ENCODE results near the gene TMTC2. TPM values are rescaled to one million over a fixed set of nuclear protein-coding genes. Genes with fewer than 3 reads are reported as not detected.

The TMTC2 gene
- total and polyA plus RNA-seq, 2 experiments from 2014 or later: 1.5 to 12.0 TPM

DNA sequence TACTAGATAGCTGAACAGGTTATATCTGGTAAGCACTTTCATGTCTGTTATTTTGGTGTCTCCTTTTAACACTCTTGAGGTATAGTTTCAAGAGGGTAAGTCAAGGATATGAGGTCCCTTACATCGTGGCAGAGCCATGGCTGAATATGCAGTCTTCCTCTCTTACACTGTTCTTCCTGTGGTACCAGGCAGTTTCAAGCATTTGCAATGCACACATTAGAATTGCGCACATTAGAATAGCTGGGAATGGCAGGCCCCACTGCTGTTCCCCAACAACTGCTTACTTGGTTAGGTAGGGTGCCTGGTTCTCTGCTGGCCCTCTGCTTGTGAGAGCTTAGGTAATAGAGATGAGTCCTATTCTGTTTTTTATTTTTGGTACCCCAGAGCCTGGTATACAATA lies 41.2 kb downstream of the TMTC2 start:
- H3K79me2 ChIP-seq: no peaks in the 10 kb centered on the region
- TF ChIP-seq, protein P1, sequence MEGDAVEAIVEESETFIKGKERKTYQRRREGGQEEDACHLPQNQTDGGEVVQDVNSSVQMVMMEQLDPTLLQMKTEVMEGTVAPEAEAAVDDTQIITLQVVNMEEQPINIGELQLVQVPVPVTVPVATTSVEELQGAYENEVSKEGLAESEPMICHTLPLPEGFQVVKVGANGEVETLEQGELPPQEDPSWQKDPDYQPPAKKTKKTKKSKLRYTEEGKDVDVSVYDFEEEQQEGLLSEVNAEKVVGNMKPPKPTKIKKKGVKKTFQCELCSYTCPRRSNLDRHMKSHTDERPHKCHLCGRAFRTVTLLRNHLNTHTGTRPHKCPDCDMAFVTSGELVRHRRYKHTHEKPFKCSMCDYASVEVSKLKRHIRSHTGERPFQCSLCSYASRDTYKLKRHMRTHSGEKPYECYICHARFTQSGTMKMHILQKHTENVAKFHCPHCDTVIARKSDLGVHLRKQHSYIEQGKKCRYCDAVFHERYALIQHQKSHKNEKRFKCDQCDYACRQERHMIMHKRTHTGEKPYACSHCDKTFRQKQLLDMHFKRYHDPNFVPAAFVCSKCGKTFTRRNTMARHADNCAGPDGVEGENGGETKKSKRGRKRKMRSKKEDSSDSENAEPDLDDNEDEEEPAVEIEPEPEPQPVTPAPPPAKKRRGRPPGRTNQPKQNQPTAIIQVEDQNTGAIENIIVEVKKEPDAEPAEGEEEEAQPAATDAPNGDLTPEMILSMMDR (IDR thresholded peaks at IDR 0.05; ENCODE audit: poor library complexity): no peak
- TF ChIP-seq EZH2 (IDR thresholded peaks at IDR 0.05; ENCODE audit: borderline replicate concordance) (no peak), EZH2phosphoT487 (IDR thresholded peaks at IDR 0.05; ENCODE audit: low read depth, severe bottlenecking, unreplicated experiment) (no peak)
- H2AFZ ChIP-seq: no peak overlapping the region
- no peaks in the 10 kb centered on the region for H4K20me1 ChIP-seq (ENCODE audit: insufficient read depth, poor library complexity, severe bottlenecking)
- no peak overlapping the region for H3K27ac ChIP-seq
- 94% methylated on average over 2 of the region's 2 CpGs for WGBS (ENCODE audit: low lambda C conversion rate, missing lambda C conversion rate)
- H3K27me3 ChIP-seq: no peaks in the 10 kb centered on the region
- H3K4me1 ChIP-seq (ENCODE audit: insufficient read depth): no peaks in the 10 kb centered on the region
- H3K36me3 ChIP-seq (replicated peaks; ENCODE audit: insufficient read depth, low read depth): no peaks in the 10 kb centered on the region
- no peaks in the 10 kb centered on the region for H3K9me3 ChIP-seq (ENCODE audit: low read depth)
- no peaks in the 10 kb centered on the region for H3K9me2 ChIP-seq (replicated peaks; ENCODE audit: insufficient read depth)
- H3K4me3 ChIP-seq: no peak overlapping the region
- DNase-seq (ENCODE audit: low spot score): no peak
- H3K4me2 ChIP-seq: no peak overlapping the region

DNA sequence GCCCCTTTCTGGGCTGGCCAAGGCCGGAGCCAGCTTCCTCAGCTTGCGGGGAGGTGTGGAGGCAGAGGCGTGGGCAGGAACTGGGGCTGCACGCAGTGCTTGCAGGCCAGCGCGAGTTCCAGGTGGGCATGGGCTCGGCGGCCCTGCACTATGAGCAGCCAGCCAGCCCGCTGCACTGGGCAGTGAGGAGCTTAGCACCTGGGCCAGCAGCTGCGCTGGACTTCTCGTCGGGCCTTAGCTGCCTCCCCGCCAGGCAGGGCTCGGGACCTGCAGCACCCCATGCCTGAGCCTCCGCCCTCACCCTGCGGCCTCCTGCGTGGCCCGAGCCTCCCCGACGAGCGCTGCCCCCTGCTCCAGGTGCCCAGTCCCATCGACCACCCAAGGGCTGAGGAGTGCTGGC lies 42.0 kb downstream of the TMTC2 start:
- no peaks in the 10 kb centered on the region for H3K36me3 ChIP-seq (replicated peaks; ENCODE audit: insufficient read depth, low read depth)
- no peaks in the 10 kb centered on the region for H4K20me1 ChIP-seq (ENCODE audit: insufficient read depth, poor library complexity, severe bottlenecking)
- H3K9me2 ChIP-seq (replicated peaks; ENCODE audit: insufficient read depth): no peaks in the 10 kb centered on the region
- no peak for DNase-seq (ENCODE audit: low spot score)
- no peak overlapping the region for H2AFZ ChIP-seq
- H3K79me2 ChIP-seq: no peaks in the 10 kb centered on the region
- WGBS (ENCODE audit: low lambda C conversion rate, missing lambda C conversion rate): 97% methylated on average over 22 of the region's 22 CpGs
- no peaks in the 10 kb centered on the region for H3K4me1 ChIP-seq (ENCODE audit: insufficient read depth)
- no peak overlapping the region for H3K4me3 ChIP-seq
- TF ChIP-seq, protein P1 (IDR thresholded peaks at IDR 0.05; ENCODE audit: poor library complexity): no peak
- TF ChIP-seq EZH2phosphoT487 (IDR thresholded peaks at IDR 0.05; ENCODE audit: low read depth, severe bottlenecking, unreplicated experiment): no peak
- TF ChIP-seq EZH2 (IDR thresholded peaks at IDR 0.05; ENCODE audit: borderline replicate concordance): no peak
- no peak overlapping the region for H3K27ac ChIP-seq
- H3K4me2 ChIP-seq: no peak overlapping the region
- no peaks in the 10 kb centered on the region for H3K9me3 ChIP-seq (ENCODE audit: low read depth)
- no peaks in the 10 kb centered on the region for H3K27me3 ChIP-seq

DNA sequence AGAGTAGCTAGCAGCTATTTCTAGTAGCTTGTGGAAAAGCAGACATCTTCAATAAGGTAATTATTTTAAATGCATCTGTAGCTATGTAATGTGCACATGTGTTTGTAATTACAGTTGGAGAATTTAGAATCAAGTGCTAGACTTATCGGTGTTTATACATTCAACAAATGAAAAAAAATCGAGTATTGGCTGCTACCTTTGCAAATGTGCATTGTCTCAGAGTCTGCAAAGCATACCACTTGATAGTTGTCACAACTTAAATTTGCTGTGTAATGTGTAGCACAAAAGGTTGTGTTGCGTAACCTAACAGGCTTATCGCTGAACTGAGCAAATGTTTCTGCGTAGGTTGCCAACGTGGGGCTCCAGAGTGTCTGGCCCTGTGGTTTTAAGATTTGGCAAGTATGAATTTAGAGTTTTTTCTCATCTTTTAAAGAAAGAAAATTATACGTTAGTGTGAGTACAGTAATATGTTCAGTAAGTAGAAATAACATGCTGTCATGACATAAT lies 44.3 kb downstream of the TMTC2 start:
- TF ChIP-seq, protein P1 (IDR thresholded peaks at IDR 0.05; ENCODE audit: poor library complexity): no peak
- TF ChIP-seq EZH2phosphoT487 (IDR thresholded peaks at IDR 0.05; ENCODE audit: low read depth, severe bottlenecking, unreplicated experiment): no peak
- TF ChIP-seq EZH2 (IDR thresholded peaks at IDR 0.05; ENCODE audit: borderline replicate concordance): no peak
- DNase-seq (ENCODE audit: low spot score): no peak

More for the DNA sequence above, 44.3 kb downstream of the TMTC2 start:
- no peaks in the 10 kb centered on the region for H4K20me1 ChIP-seq (ENCODE audit: insufficient read depth, poor library complexity, severe bottlenecking)
- WGBS (ENCODE audit: low lambda C conversion rate, missing lambda C conversion rate): 61% methylated on average over 7 of the region's 7 CpGs
- H2AFZ ChIP-seq: no peak overlapping the region
- H3K9me3 ChIP-seq (ENCODE audit: low read depth): no peaks in the 10 kb centered on the region
- no peaks in the 10 kb centered on the region for H3K79me2 ChIP-seq
- H3K36me3 ChIP-seq (replicated peaks; ENCODE audit: insufficient read depth, low read depth): no peaks in the 10 kb centered on the region
- no peaks in the 10 kb centered on the region for H3K4me1 ChIP-seq (ENCODE audit: insufficient read depth)
- no peak overlapping the region for H3K27ac ChIP-seq
- H3K9me2 ChIP-seq (replicated peaks; ENCODE audit: insufficient read depth): no peaks in the 10 kb centered on the region
- no peak overlapping the region for H3K4me3 ChIP-seq
- H3K27me3 ChIP-seq: no peaks in the 10 kb centered on the region
- H3K4me2 ChIP-seq: no peak overlapping the region

Measured in hepatocyte (in vitro differentiated cells).